ENCODE results near the gene KCTD7. TPM values are rescaled to one million over a fixed set of nuclear protein-coding genes. Genes with fewer than 3 reads are reported as not detected.
A peak's percentile ranks its signal among the peaks of the same experiment; 100 is the strongest.
"Not testable (repeated sequence)": the region's sequence is repeated elsewhere in the genome, so short reads cannot be mapped to it uniquely, and the experiment has no call there.

KCTD7 gene
- total RNA-seq, 1 donor from 2014 or later, result 11.6 TPM

- H3K27me3 Mint-ChIP-seq (ENCODE audit: low read depth, unreplicated experiment); H3K4me3 Mint-ChIP-seq (ENCODE audit: unreplicated experiment); H3K9me3 Mint-ChIP-seq (ENCODE audit: unreplicated experiment); H2AFZ ChIP-seq (ENCODE audit: low read depth, low read length); H3K4me1 ChIP-seq (ENCODE audit: insufficient read depth, low read length); H3K9ac ChIP-seq (ENCODE audit: low read length); H3K9me3 ChIP-seq (ENCODE audit: insufficient read depth, low read depth, low read length); H3K4me1 Mint-ChIP-seq (ENCODE audit: low read depth, unreplicated experiment); H3K4me3 ChIP-seq (ENCODE audit: insufficient read depth, low read depth, low read length); H3K27me3 ChIP-seq (ENCODE audit: insufficient read depth, low read length); H3K27ac Mint-ChIP-seq (ENCODE audit: unreplicated experiment); H3K36me3 ChIP-seq (ENCODE audit: insufficient read depth, low read length): not testable (repeated sequence)
- peaks cover 14% of the 10 kb centered on the region for H3K79me2 ChIP-seq (ENCODE audit: insufficient read depth, low read length)
- DNase-seq (ENCODE audit: low read depth), result peak; percentile 34
- peak; percentile 43 for FAIRE-seq
- H4K20me1 ChIP-seq (ENCODE audit: insufficient read depth, low read length), result peaks cover 12% of the 10 kb centered on the region
- peak overlapping the region; percentile 31 for H3K4me2 ChIP-seq (ENCODE audit: low read length)
- H3K27ac ChIP-seq (ENCODE audit: low read depth, low read length), result peak overlapping the region; percentile 57
- peaks cover 10% of the 10 kb centered on the region for H3K36me3 Mint-ChIP-seq (ENCODE audit: low read depth, unreplicated experiment)
These were observed 44.5 kb downstream of the KCTD7 start for GRCh38 chr7:66673124-66673640.

GRCh38 chr7:66679633-66680244 is 51.1 kb downstream of the KCTD7 start:
- H3K27me3 Mint-ChIP-seq (ENCODE audit: low read depth, unreplicated experiment), result no peaks in the 10 kb centered on the region
- no peak overlapping the region for H3K4me3 Mint-ChIP-seq (ENCODE audit: unreplicated experiment)
- no peak overlapping the region for H3K27ac Mint-ChIP-seq (ENCODE audit: unreplicated experiment)
- Histone ChIP-seq H4K20me1 (ENCODE audit: insufficient read depth, low read length) (peaks cover 13% of the 10 kb centered on the region), H2AFZ (ENCODE audit: low read depth, low read length) (no peak overlapping the region), H3K27ac (ENCODE audit: low read depth, low read length) (no peak overlapping the region), H3K36me3 (ENCODE audit: insufficient read depth, low read length) (no peaks in the 10 kb centered on the region), H3K4me3 (ENCODE audit: insufficient read depth, low read depth, low read length) (no peak overlapping the region), H3K9me3 (ENCODE audit: insufficient read depth, low read depth, low read length) (no peaks in the 10 kb centered on the region), H3K4me1 (ENCODE audit: insufficient read depth, low read length) (peaks cover 6% of the 10 kb centered on the region), H3K79me2 (ENCODE audit: insufficient read depth, low read length) (peaks cover 50% of the 10 kb centered on the region), H3K27me3 (ENCODE audit: insufficient read depth, low read length) (no peaks in the 10 kb centered on the region), H3K4me2 (ENCODE audit: low read length) (no peak overlapping the region), H3K9ac (ENCODE audit: low read length) (no peak overlapping the region)
- DNase-seq (ENCODE audit: low read depth) (no peak), FAIRE-seq (no peak)
- H3K4me1 Mint-ChIP-seq (ENCODE audit: low read depth, unreplicated experiment), result peaks cover 12% of the 10 kb centered on the region
- TF ChIP-seq EZH2 (IDR thresholded peaks at IDR 0.05; ENCODE audit: insufficient read depth, low read length) (no peak), CTCF (IDR thresholded peaks at IDR 0.05; ENCODE audit: insufficient read depth, low read depth, low read length) (no peak)
- peaks cover 5% of the 10 kb centered on the region for H3K36me3 Mint-ChIP-seq (ENCODE audit: low read depth, unreplicated experiment)
- H3K9me3 Mint-ChIP-seq (ENCODE audit: unreplicated experiment), result peaks cover 2% of the 10 kb centered on the region

- Histone ChIP-seq H3K79me2 (ENCODE audit: insufficient read depth, low read length) (peaks cover 67% of the 10 kb centered on the region), H3K27me3 (ENCODE audit: insufficient read depth, low read length) (no peaks in the 10 kb centered on the region), H2AFZ (ENCODE audit: low read depth, low read length) (peak overlapping the region; percentile 94), H3K4me1 (ENCODE audit: insufficient read depth, low read length) (peaks cover 6% of the 10 kb centered on the region), H3K9me3 (ENCODE audit: insufficient read depth, low read depth, low read length) (no peaks in the 10 kb centered on the region), H3K9ac (ENCODE audit: low read length) (peak overlapping the region; percentile 95), H3K4me2 (ENCODE audit: low read length) (peak overlapping the region; percentile 89), H3K4me3 (ENCODE audit: insufficient read depth, low read depth, low read length) (peak overlapping the region; percentile 76), H3K27ac (ENCODE audit: low read depth, low read length) (peak overlapping the region; percentile 95), H3K36me3 (ENCODE audit: insufficient read depth, low read length) (no peaks in the 10 kb centered on the region), H4K20me1 (ENCODE audit: insufficient read depth, low read length) (peaks cover 24% of the 10 kb centered on the region)
- peak overlapping the region; percentile 91 for H3K4me3 Mint-ChIP-seq (ENCODE audit: unreplicated experiment)
- H3K27ac Mint-ChIP-seq (ENCODE audit: unreplicated experiment), result peak overlapping the region; percentile 92
- H3K27me3 Mint-ChIP-seq (ENCODE audit: low read depth, unreplicated experiment), result no peaks in the 10 kb centered on the region
- peaks cover 6% of the 10 kb centered on the region for H3K36me3 Mint-ChIP-seq (ENCODE audit: low read depth, unreplicated experiment)
- peaks cover 2% of the 10 kb centered on the region for H3K9me3 Mint-ChIP-seq (ENCODE audit: unreplicated experiment)
- no peak for TF ChIP-seq CTCF (IDR thresholded peaks at IDR 0.05; ENCODE audit: insufficient read depth, low read depth, low read length)
- TF ChIP-seq EZH2 (IDR thresholded peaks at IDR 0.05; ENCODE audit: insufficient read depth, low read length), result no peak
- H3K4me1 Mint-ChIP-seq (ENCODE audit: low read depth, unreplicated experiment), result peaks cover 17% of the 10 kb centered on the region
- peak; percentile 90 for DNase-seq (ENCODE audit: low read depth)
- no peak for FAIRE-seq
These were observed 53.0 kb downstream of the KCTD7 start for GRCh38 chr7:66681491-66682349.
